ENCODE data around the gene GIMAP1. TPM values are rescaled to one million over a fixed set of nuclear protein-coding genes. Genes with fewer than 3 reads are reported as not detected.
A peak's percentile ranks its signal among the peaks of the same experiment; 100 is the strongest.
"Not testable (repeated sequence)": the region's sequence is repeated elsewhere in the genome, so short reads cannot be mapped to it uniquely, and the experiment has no call there.

The GIMAP1 gene
- total RNA-seq, 1 donor from 2014 or later, result not detected

- peaks cover 17% of the 10 kb centered on the region for H3K9me3 Mint-ChIP-seq (ENCODE audit: unreplicated experiment)
- H3K27me3 Mint-ChIP-seq (ENCODE audit: unreplicated experiment); H3K4me3 Mint-ChIP-seq (ENCODE audit: unreplicated experiment); H3K27ac Mint-ChIP-seq (ENCODE audit: unreplicated experiment); H3K4me1 Mint-ChIP-seq (ENCODE audit: unreplicated experiment); DNase-seq (ENCODE audit: extremely low spot score, unreplicated experiment); H3K36me3 Mint-ChIP-seq (ENCODE audit: unreplicated experiment): not testable (repeated sequence)
Measured at GRCh38 chr7:150680364-150680763, 36.0 kb upstream of the GIMAP1 start.

DNA sequence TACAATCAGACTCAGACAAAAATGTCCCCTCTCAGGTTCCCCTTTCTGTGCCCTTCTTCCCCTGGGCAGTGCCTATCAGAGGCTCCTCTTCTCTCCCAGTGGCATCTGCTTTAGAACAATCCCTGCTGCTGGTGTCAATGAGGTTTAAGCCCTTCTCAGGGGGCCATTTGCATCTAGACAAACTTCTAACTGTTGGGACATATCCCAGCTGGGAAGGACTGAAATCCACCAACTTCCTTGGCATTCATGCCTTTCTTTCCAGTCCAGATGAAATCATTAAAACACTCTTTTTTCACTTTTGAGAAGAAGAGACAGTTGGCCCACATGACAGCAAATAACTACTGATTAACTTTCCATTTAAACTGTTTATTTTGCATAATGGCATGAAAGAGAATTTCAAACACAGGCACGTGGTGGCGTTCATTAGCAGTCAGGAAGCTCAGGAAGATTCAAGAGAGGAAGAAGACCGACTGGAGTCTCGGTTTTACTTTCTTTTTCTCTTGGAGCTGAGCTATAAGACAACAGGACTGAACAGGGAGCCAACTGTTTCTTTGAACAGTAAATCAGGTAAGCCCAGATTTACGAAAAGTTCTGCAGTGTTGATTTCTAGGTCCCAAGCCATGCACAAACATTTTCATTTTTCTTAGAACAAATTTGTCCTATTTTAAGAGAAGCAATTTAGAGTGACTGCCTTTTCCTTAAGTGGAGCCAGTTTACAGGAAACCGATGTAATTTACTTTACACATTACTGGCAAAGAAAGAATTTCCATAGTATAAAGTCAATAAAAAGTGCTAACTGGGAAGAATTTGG is 31.0 kb upstream of the GIMAP1 start, which contains the start of gene GIMAP2:
Gene GIMAP2 (plus strand): TSS at position 488 of the 811 bp plus-strand sequence. CDS start 1,354 bp downstream, outside the sequence.
- H3K36me3 Mint-ChIP-seq (ENCODE audit: unreplicated experiment), result no peaks in the 10 kb centered on the region
- TF ChIP-seq, protein P1, sequence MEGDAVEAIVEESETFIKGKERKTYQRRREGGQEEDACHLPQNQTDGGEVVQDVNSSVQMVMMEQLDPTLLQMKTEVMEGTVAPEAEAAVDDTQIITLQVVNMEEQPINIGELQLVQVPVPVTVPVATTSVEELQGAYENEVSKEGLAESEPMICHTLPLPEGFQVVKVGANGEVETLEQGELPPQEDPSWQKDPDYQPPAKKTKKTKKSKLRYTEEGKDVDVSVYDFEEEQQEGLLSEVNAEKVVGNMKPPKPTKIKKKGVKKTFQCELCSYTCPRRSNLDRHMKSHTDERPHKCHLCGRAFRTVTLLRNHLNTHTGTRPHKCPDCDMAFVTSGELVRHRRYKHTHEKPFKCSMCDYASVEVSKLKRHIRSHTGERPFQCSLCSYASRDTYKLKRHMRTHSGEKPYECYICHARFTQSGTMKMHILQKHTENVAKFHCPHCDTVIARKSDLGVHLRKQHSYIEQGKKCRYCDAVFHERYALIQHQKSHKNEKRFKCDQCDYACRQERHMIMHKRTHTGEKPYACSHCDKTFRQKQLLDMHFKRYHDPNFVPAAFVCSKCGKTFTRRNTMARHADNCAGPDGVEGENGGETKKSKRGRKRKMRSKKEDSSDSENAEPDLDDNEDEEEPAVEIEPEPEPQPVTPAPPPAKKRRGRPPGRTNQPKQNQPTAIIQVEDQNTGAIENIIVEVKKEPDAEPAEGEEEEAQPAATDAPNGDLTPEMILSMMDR (IDR thresholded peaks at IDR 0.05), result no peak
- peak within 1 kb of the TSS; percentile 42 for H3K4me3 Mint-ChIP-seq (ENCODE audit: unreplicated experiment)
- peaks cover 24% of the 10 kb centered on the region for H3K9me3 Mint-ChIP-seq (ENCODE audit: unreplicated experiment)
- H3K4me1 Mint-ChIP-seq (ENCODE audit: unreplicated experiment), result peaks cover 2% of the 10 kb centered on the region
- no peak for DNase-seq (ENCODE audit: extremely low spot score, unreplicated experiment)
- no peaks in the 10 kb centered on the region for H3K27me3 Mint-ChIP-seq (ENCODE audit: unreplicated experiment)
- no peak within 1 kb of the TSS for H3K27ac Mint-ChIP-seq (ENCODE audit: unreplicated experiment)

DNA sequence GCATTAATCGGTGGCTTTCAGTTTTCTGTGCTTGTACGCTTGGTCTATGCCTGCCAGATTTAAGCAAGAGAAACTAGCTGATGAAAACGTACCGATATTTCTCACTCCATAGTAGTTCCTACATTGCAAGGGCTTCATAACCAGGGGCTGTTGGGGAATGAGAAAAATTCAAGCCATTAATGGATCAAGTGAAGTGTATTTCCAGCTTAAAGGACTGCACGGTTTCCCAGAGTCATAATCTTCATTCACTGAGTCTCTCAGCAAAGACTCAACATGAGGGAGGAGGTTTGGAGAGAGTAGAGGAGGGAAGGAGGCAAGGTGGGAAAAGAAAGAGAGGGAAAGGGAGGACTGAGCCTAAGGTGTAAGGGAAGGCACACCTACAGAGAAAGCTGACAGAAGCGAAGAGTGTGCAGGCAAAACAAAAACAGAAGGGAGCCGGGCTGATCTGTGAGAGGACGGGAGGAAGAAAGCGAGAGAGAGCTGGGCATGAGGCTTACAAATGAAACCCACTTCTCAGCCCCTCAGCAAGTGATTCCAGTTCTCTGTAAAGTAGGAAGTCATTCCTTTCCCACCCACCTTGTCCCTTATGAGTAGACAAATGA is 30.3 kb upstream of the GIMAP1 start:
- H3K4me1 Mint-ChIP-seq (ENCODE audit: unreplicated experiment), result peaks cover 2% of the 10 kb centered on the region
- TF ChIP-seq, protein P1 (IDR thresholded peaks at IDR 0.05), result no peak
- H3K9me3 Mint-ChIP-seq (ENCODE audit: unreplicated experiment), result peaks cover 26% of the 10 kb centered on the region
- no peak overlapping the region for H3K4me3 Mint-ChIP-seq (ENCODE audit: unreplicated experiment)
- no peak for DNase-seq (ENCODE audit: extremely low spot score, unreplicated experiment)
- no peak overlapping the region for H3K27ac Mint-ChIP-seq (ENCODE audit: unreplicated experiment)
- no peaks in the 10 kb centered on the region for H3K36me3 Mint-ChIP-seq (ENCODE audit: unreplicated experiment)
- no peaks in the 10 kb centered on the region for H3K27me3 Mint-ChIP-seq (ENCODE audit: unreplicated experiment)

DNA sequence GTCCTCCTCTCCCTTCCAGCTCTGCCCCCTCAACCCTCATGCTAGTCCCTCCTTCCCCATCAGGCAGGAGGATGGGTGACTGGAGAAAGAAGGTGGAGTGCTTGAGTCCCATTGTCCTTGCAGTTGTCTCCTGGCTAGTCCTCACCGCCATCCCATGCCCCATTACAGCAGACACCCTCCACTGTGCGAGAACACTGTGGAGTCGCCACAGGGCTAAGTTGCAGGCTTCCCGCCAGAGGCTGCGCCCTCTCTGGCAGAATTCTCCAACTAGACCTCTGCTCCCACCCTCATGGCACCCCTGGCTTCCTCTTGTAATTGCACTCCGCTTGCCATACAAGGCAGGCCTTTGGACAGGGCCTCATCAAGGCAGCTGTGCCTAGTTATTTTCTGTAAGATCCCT is 27.8 kb upstream of the GIMAP1 start:
- Mint-ChIP-seq H3K4me1 (ENCODE audit: unreplicated experiment) (peaks cover 2% of the 10 kb centered on the region), H3K27me3 (ENCODE audit: unreplicated experiment) (no peaks in the 10 kb centered on the region), H3K36me3 (ENCODE audit: unreplicated experiment) (no peaks in the 10 kb centered on the region), H3K4me3 (ENCODE audit: unreplicated experiment) (no peak overlapping the region), H3K27ac (ENCODE audit: unreplicated experiment) (no peak overlapping the region), H3K9me3 (ENCODE audit: unreplicated experiment) (peaks cover 26% of the 10 kb centered on the region)
- DNase-seq (ENCODE audit: extremely low spot score, unreplicated experiment), result no peak
- TF ChIP-seq, protein P1 (IDR thresholded peaks at IDR 0.05), result no peak

DNA sequence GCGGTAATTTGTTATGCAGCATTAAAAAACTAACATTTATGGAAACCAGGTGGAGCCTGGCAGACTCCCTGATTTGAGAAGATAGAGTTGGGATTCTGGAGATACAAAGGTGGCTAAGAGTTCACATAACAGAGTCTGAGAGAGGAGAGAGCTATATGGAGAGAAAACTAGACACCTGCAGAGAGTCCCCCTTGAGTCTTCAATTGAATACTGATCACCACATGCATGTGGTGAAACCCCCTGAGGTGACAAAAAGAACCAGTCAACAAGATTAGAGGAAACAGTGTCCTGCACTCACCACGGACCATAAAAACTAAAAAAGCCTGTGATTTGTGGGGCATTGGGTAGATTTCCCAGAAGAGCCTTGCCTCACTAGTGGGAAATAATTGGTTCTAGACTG is 20.8 kb upstream of the GIMAP1 start:
- Mint-ChIP-seq H3K9me3 (ENCODE audit: unreplicated experiment) (peaks cover 17% of the 10 kb centered on the region), H3K4me1 (ENCODE audit: unreplicated experiment) (no peaks in the 10 kb centered on the region)

More for the DNA sequence above, 20.8 kb upstream of the GIMAP1 start:
- no peak overlapping the region for H3K27ac Mint-ChIP-seq (ENCODE audit: unreplicated experiment)
- TF ChIP-seq, protein P1 (IDR thresholded peaks at IDR 0.05), result no peak
- DNase-seq (ENCODE audit: extremely low spot score, unreplicated experiment), result no peak
- no peaks in the 10 kb centered on the region for H3K36me3 Mint-ChIP-seq (ENCODE audit: unreplicated experiment)
- no peak overlapping the region for H3K4me3 Mint-ChIP-seq (ENCODE audit: unreplicated experiment)
- H3K27me3 Mint-ChIP-seq (ENCODE audit: unreplicated experiment), result no peaks in the 10 kb centered on the region
